Measurements from ENCODE around the gene TEX26.

Gene TEX26

DNA sequence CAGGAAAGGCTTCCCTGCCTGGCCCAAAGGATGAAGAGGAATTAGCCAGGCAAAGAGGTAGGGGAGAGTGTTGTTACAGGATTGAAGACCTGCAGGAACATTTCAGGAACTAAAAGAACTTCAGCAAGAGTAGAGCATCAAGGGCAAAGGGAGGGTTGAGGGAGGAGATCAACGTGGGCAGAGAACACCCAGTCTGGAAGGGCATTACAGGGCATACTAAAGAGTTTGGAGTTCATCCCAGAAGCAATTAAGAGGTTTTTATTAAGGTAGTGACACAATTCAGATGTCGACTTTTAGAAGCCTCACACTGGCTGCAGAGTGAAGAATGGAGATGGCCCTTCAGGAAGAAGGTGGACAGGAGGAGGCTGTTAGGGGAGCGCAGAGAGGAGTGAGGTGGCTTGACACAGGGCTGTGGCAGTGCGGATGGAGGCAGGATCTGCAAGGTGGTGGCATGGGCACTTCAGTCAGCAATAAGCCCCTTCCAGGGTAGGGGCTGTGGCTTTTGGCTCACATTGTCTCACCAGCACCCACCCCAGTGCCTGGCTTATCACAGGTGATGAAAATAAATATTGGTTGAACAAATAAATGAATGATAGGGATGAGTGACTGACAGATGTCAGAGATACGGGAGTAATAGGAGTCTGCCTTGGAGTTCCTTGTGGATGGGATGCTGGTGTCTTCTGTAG, 24.9 kb downstream of the TEX26 start:
- no peak overlapping the region for H3K4me3 ChIP-seq (ENCODE audit: low read depth, low read length)
- TF ChIP-seq, protein P1, sequence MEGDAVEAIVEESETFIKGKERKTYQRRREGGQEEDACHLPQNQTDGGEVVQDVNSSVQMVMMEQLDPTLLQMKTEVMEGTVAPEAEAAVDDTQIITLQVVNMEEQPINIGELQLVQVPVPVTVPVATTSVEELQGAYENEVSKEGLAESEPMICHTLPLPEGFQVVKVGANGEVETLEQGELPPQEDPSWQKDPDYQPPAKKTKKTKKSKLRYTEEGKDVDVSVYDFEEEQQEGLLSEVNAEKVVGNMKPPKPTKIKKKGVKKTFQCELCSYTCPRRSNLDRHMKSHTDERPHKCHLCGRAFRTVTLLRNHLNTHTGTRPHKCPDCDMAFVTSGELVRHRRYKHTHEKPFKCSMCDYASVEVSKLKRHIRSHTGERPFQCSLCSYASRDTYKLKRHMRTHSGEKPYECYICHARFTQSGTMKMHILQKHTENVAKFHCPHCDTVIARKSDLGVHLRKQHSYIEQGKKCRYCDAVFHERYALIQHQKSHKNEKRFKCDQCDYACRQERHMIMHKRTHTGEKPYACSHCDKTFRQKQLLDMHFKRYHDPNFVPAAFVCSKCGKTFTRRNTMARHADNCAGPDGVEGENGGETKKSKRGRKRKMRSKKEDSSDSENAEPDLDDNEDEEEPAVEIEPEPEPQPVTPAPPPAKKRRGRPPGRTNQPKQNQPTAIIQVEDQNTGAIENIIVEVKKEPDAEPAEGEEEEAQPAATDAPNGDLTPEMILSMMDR (IDR thresholded peaks at IDR 0.05; ENCODE audit: low read depth, low read length, missing control alignments): no peak
- no peak for DNase-seq (ENCODE audit: low read depth)

GRCh38 chr13:30959678-30960077, 27.2 kb downstream of the TEX26 start:
- no peak overlapping the region for H3K4me3 ChIP-seq (ENCODE audit: low read depth, low read length)
- TF ChIP-seq, protein P1 (IDR thresholded peaks at IDR 0.05; ENCODE audit: low read depth, low read length, missing control alignments): no peak
- no peak for DNase-seq (ENCODE audit: low read depth)

DNA sequence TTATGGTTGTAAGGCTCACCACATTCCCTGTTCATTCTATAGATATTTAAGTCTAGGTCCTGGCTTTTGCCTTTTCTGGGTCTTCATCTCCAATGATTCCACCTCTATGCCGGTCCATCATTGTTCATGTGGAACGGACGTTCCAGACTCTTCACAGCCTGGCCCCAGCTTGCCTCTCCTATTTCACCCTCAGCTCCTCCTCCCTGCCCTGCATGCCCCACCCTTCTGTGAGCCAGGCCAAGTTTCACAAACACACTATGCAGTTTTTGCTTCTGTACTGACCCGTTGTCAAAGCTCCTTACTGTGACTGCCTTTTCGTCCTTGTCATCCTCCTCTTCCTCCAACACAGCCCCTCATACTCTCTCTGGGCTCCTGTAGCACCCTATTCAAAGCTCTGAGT, 31.3 kb downstream of the TEX26 start:
- no peak overlapping the region for H3K4me3 ChIP-seq (ENCODE audit: low read depth, low read length)
- TF ChIP-seq, protein P1 (IDR thresholded peaks at IDR 0.05; ENCODE audit: low read depth, low read length, missing control alignments): no peak
- DNase-seq (ENCODE audit: low read depth): no peak

- DNase-seq (ENCODE audit: low read depth): no peak
- TF ChIP-seq, protein P1 (IDR thresholded peaks at IDR 0.05; ENCODE audit: low read depth, low read length, missing control alignments): no peak
- no peak overlapping the region for H3K4me3 ChIP-seq (ENCODE audit: low read depth, low read length)
Observed at GRCh38 chr13:30965380-30965779, 32.9 kb downstream of the TEX26 start.

DNA sequence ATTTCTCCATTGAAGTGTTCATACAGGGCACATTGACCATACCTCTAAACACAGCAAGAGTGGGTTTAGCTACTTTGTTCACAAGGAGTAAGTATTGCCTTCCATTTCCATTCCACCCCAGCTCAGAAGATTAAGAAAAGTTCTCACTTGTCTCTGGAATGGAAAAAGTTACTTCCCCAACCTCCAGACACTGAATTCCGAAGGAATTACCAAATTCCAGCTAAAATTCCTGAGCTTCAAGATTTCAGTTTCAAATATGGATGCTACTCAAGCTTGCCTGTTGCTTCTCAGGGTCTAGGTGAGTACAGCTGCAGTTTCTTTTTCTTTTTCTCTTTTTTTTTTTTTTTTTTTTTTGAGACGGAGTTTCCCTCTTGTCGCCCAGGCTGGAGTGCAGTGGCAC, 33.6 kb downstream of the TEX26 start:
- DNase-seq (ENCODE audit: low read depth): no peak
- H3K4me3 ChIP-seq (ENCODE audit: low read depth, low read length): no peak overlapping the region
- TF ChIP-seq, protein P1 (IDR thresholded peaks at IDR 0.05; ENCODE audit: low read depth, low read length, missing control alignments): no peak

- no peak for DNase-seq (ENCODE audit: low read depth)
- no peak overlapping the region for H3K4me3 ChIP-seq (ENCODE audit: low read depth, low read length)
- TF ChIP-seq, protein P1 (IDR thresholded peaks at IDR 0.05; ENCODE audit: low read depth, low read length, missing control alignments): no peak
Observed at GRCh38 chr13:30968846-30969245, 36.4 kb downstream of the TEX26 start.

DNA sequence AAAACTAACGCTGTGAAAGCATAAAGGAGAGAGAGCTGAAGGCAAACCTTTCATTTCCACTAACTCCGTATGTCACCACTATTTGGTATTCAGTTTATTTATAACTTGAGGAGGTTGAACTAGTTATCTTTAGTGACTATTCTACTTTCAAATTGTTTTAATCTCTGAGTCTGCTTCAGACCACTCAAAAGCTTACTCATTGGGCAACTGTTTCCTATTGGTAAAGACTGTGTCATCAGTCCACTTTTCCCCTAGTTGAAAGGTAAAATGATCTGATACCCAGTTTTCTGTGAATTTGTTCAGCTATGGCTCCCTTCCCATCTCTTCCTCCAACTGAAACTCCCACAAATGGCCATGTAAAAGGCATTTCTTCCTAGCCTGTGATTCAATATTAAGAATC, 39.1 kb downstream of the TEX26 start:
- no peak for DNase-seq (ENCODE audit: low read depth)
- H3K4me3 ChIP-seq (ENCODE audit: low read depth, low read length): no peak overlapping the region
- TF ChIP-seq, protein P1 (IDR thresholded peaks at IDR 0.05; ENCODE audit: low read depth, low read length, missing control alignments): no peak
